Hippocampal formation (tissue), 2 donors: ENCODE results near the gene SEC22B.
"Not testable (repeated sequence)": the region's sequence is repeated elsewhere in the genome, so short reads cannot be mapped to it uniquely, and the experiment has no call there.

Source experiments
- DNase-seq, 2 donors: peaks; one replicate each; lab custom pipeline; 2025; lab: John Stamatoyannopoulos, UW

The SEC22B gene

GRCh38 chr1:120145806-120146205, 30.5 kb downstream of the SEC22B start:
- not testable (repeated sequence) for DNase-seq

- not testable (repeated sequence) for DNase-seq
These were observed 31.7 kb downstream of the SEC22B start for GRCh38 chr1:120144626-120145025.

DNA sequence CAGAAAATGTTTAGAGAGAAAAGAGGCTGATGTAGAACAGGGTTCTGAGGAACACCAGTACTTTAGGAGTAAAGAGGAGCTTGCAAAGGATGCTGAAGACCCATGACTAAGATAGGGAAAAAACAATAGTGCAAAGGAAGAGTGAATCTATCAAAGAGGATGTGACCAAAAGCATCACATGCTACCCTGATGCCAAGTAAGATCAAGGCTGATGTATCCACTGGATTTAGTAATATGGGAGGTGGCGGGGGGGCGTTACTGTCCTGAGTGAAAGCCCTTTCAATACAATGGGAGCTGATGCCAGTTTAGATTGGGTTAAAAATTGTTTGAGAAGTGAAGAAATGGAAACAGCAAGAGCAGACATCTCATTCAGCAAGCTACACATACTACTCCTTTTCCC, 32.2 kb downstream of the SEC22B start:
- not testable (repeated sequence) for DNase-seq

GRCh38 chr1:120143334-120143733, 33.0 kb downstream of the SEC22B start:
- not testable (repeated sequence) for DNase-seq

- not testable (repeated sequence) for DNase-seq
These were observed 33.6 kb downstream of the SEC22B start for GRCh38 chr1:120142512-120143263.

DNA sequence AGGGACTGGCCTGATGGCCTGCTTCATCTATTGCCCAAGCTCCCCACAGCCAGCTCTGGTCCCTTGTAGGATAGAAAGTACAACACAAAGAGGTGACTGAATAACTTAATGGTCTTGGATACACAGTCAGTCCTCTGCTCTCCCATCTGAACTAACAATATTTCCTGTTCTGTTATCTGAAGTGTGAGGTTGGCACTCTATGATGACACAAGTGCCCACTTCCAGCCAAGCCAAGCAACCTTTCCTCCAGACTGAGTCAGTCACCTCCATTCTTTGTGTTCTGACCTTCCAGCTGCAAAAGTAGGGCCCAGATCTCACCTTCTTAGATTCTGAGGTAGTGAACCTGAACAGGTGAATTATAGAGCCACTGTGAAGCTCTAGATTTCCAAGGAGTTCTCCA, 34.5 kb downstream of the SEC22B start:
- not testable (repeated sequence) for DNase-seq

DNA sequence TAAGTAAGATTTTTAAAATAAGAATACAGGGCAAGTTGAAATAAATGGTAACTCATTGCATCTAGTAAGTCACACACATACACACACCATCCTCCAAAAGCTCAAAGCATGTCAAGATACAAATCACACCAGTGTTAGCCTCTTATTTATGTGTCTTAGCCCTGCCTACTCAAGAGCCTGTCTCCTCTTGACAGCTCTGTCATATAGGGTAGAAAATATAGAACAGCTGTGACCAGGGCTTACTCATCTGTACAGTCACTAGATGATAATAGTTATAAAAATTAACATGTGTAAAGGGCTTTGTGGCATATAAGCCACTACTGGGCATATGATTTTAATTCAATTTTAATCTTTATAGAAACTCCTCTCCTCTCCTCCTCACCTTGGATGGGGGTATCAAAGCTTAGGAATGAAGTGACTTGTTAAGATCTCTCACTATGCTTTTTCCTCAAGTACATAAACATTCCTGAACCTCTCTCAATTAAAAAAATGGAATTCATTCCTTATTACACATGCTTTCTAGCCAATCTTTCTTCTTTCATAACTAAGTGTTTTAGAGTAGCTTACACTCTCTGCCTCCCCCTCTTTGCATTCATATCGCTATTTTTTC, 35.6 kb downstream of the SEC22B start:
- DNase-seq: not testable (repeated sequence)

- not testable (repeated sequence) for DNase-seq
These were observed 40.2 kb downstream of the SEC22B start for GRCh38 chr1:120136086-120136485.

DNA sequence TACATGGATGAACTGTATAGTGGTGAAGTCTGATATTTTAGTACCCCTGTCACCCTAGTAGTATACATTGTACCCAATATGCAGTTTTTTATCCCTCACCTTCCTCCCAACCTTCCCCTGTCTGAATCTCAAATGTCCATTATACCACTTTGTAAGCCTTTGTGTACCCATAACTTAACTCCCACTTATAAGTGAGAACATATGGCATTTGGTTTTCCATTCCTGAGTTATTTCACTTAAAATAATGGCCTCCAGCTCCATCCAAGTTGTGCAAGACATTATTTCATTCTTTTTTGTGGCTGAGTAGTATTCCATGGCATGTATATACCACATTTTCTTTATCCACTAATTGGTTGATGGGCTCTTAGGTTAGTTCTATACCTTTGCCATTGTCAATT, 42.4 kb downstream of the SEC22B start:
- DNase-seq: not testable (repeated sequence)

GRCh38 chr1:120133228-120133927, 42.9 kb downstream of the SEC22B start:
- DNase-seq: no peak

- DNase-seq: not testable (repeated sequence)
These were observed 43.9 kb downstream of the SEC22B start for GRCh38 chr1:120132406-120132763.

DNA sequence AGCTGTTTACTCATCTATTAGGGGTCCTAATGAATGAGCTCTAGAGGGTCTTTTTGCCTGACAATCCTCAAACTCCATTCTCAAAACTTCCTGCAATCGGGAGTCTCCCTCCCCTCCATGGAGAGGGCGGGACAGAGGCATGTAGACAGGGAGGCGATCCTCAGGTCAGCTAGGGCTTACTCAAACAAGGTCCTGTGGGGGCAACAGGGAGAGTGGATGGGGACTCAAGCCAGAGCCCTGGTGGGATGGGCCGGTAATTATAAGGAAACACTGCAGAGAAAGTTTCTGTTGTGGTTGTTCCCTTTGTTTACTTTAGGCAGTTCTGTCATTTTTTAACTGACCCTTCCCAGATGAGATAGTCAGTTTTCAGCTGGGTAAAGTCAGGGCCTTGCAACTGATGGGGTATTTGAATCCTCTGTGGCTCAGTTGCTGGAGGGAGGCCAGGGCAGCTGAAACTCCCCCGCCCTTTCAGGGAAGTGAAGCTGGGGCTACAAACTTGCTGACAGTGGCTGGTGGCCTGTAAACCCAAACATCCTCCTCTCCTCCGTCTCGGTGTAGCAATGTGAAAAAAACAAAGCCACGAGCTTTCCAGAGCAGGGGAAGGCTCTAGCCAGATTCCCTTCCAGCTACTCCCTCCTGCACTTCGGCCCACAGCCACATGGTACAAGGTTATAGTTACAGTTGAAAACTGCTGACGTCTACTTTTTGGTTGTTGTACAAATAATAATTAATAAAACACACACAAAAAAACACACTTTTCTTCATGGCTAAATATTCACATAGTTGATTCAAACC, 44.5 kb downstream of the SEC22B start:
- peak in 1 of 2 donors; percentile 37 for DNase-seq

- DNase-seq: not testable (repeated sequence)
These were observed 48.4 kb downstream of the SEC22B start for GRCh38 chr1:120127921-120128320.

DNA sequence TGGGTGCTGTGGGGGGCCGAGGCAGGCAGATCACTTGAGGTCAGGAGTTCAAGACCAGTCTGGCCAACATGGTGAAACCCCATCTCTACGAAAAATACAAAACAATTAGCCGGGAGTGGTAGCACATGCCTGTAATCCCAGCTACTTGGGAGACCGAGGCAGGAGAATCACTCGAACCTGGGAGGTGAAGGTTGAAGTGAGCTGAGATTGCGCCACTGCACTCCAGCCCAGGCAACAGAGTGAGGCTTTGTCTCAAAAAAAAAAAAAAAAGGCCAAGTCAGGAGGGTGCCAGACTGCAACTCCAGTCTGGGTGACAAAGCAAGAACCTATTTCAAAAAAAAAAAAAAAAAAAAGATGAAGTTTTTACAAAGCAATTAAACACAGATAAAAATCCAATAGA, 50.1 kb downstream of the SEC22B start:
- DNase-seq: not testable (repeated sequence)

- not testable (repeated sequence) for DNase-seq
These were observed 51.7 kb downstream of the SEC22B start for GRCh38 chr1:120124628-120125027.

GRCh38 chr1:120123813-120124510, 52.4 kb downstream of the SEC22B start:
- not testable (repeated sequence) for DNase-seq

- DNase-seq: not testable (repeated sequence)
These were observed 53.9 kb downstream of the SEC22B start for GRCh38 chr1:120122262-120122893.

DNA sequence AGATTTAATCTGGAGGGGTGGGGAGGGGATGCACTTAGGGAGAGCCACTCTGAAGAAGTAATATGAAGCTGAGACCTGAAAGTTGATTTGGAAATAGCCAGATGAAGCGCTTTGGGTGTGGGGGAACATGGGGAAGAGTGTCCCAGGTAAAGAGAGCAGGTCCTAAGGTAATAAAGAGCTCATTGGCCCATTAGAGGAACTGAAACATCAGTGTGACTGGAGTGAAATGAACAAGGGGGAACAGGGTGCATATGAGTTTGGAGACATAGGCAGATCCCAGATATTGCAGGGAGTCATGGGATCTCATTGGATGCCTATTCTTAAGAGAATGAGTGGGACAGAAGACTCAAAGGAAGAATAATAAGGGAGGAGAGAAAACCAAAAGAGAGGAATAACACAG, 54.5 kb downstream of the SEC22B start:
- DNase-seq: not testable (repeated sequence)

GRCh38 chr1:120120525-120120924, 55.8 kb downstream of the SEC22B start:
- DNase-seq: not testable (repeated sequence)

- DNase-seq: not testable (repeated sequence)
These were observed 58.7 kb downstream of the SEC22B start for GRCh38 chr1:120117371-120118177.
